K562 (cell line): ENCODE data around the gene VPS45. TPM values are rescaled to one million over a fixed set of nuclear protein-coding genes. Genes with fewer than 3 reads are reported as not detected.
A peak's percentile ranks its signal among the peaks of the same experiment; 100 is the strongest.

Experiments used
- ATAC-seq: fragments of 200-7000 bp; cut with Tn5 transposase; 3 replicates; pipeline ENCODE4 v1.9.1; 2020; ENCODE audit warnings: moderate library complexity
- BruUV-seq: library from RNA; stranded (reverse); fragments of 400-500 nt; replicated peaks from 2 replicates; lab custom pipeline; 2021; lab: Mats Ljungman, UMichigan
- CTCF ChIA-PET: fragments of 300-600 bp; formaldehyde crosslinking; extraction: SDS; loops from one replicate; lab custom pipeline; 2021; ENCODE audit warnings: low intra/inter-chr PET ratio; lab: Yijun Ruan, JAX
- POLR2A ChIA-PET: fragments of 300-600, 350-650 bp; sonication (Branson Sonifier 250); formaldehyde crosslinking; extraction: SDS; loops from one replicate; lab custom pipeline; 2021; ENCODE audit warnings: antibody characterized with exemption, inconsistent platforms; lab: Yijun Ruan, JAX
- DNase-seq, 4 experiments: peaks; one replicate each; pipeline versions ENCODE4 v3.0.0 to v3.0.0-alpha.2; 2011 to 2018; ENCODE audit warnings: low spot score in 3 of 4, mixed read lengths in 3 of 4; ENCODE audit errors: extremely low read depth in 1 of 4
- FAIRE-seq: peaks from 2 replicates; lab custom pipeline; 2011; peaks lifted over from hg19 to GRCh38; lab: Jason Lieb, UNC
- H2AFZ ChIP-seq: 2 replicates; pipeline ENCODE4 v1.6.0; 2011; ENCODE audit warnings: low read depth, low read length, control low read depth, inconsistent platforms
- H3K27ac ChIP-seq: fragments of 200-600 bp; 3 replicates; pipeline ENCODE4 v1.8.0; 2011; ENCODE audit warnings: low read depth, mild to moderate bottlenecking, control low read depth, inconsistent platforms, low read length, moderate library complexity, mixed read lengths; ENCODE audit errors: extremely low read depth
- H3K27me3 ChIP-seq, 2 experiments: fragments of 300-600 bp in 1 of 2; 2 replicates in 1 of 2; 3 replicates in 1 of 2; pipeline versions ENCODE4 v1.6.0 to v1.8.0; 2011; ENCODE audit warnings: inconsistent platforms in 2 of 2, low read length in 2 of 2, mild to moderate bottlenecking in 1 of 2, mixed read lengths in 1 of 2, moderate library complexity in 1 of 2; ENCODE audit not compliant: control insufficient read depth in 2 of 2, insufficient read depth in 2 of 2
- H3K36me3 ChIP-seq: fragments of 300-600 bp; 3 replicates; pipeline ENCODE4 v1.8.0; 2011; ENCODE audit warnings: mild to moderate bottlenecking, low read length, inconsistent platforms; ENCODE audit not compliant: control insufficient read depth, insufficient read depth
- H3K4me1 ChIP-seq, 2 experiments: fragments of 200-600 bp in 1 of 2; replicated peaks in 1 of 2; 2 replicates in 1 of 2; 3 replicates in 1 of 2; pipeline versions ENCODE4 v1.5.1 to v1.8.0; 2011; ENCODE audit warnings: inconsistent platforms in 2 of 2, low read length in 2 of 2, mild to moderate bottlenecking in 1 of 2, mixed read lengths in 1 of 2, moderate library complexity in 1 of 2; ENCODE audit not compliant: control insufficient read depth in 2 of 2, insufficient read depth in 2 of 2
- H3K4me2 ChIP-seq: 2 replicates; pipeline ENCODE4 v1.6.1; 2011; ENCODE audit warnings: low read length, control low read depth, inconsistent platforms, mixed read lengths; ENCODE audit not compliant: insufficient read depth
- H3K4me3 ChIP-seq: fragments of 200-600 bp; sonication (generic), shearing (Covaris generic); 2 replicates; pipeline ENCODE4 v1.5.1; 2016; ENCODE audit warnings: control low read depth, inconsistent platforms
- H3K79me2 ChIP-seq: fragments of 200-600 bp; 3 replicates; pipeline ENCODE4 v1.8.0; 2011; ENCODE audit warnings: low read length, inconsistent platforms; ENCODE audit not compliant: control insufficient read depth, insufficient read depth
- H3K9ac ChIP-seq, 2 experiments: 2 replicates each; pipeline versions ENCODE4 v1.6.0 to v1.6.1; 2011; ENCODE audit warnings: low read depth in 2 of 2, low read length in 2 of 2, control low read depth in 1 of 2, inconsistent platforms in 1 of 2, mild to moderate bottlenecking in 1 of 2, mixed read lengths in 1 of 2; ENCODE audit not compliant: insufficient read depth in 1 of 2
- H3K9me1 ChIP-seq: one replicate; pipeline ENCODE4 v1.6.0; 2011; ENCODE audit warnings: inconsistent platforms, mild to moderate bottlenecking, low read length, moderate library complexity; ENCODE audit not compliant: control insufficient read depth, insufficient read depth
- H3K9me3 ChIP-seq: replicated peaks from 2 replicates; pipeline ENCODE4 v1.5.1; 2011; ENCODE audit warnings: low read depth, low read length, inconsistent platforms; ENCODE audit not compliant: control insufficient read depth, insufficient read depth
- H4K20me1 ChIP-seq: replicated peaks from 2 replicates; pipeline ENCODE4 v1.6.1; 2011; ENCODE audit warnings: low read length, inconsistent platforms, mixed read lengths; ENCODE audit not compliant: control insufficient read depth, insufficient read depth
- ARID1B ChIP-seq: fragments of 450-650 bp; IDR thresholded peaks from 2 replicates; pipeline ENCODE4 v1.6.1; 2016; ENCODE audit warnings: antibody characterized with exemption, mild to moderate bottlenecking, inconsistent platforms
- ATF1 ChIP-seq, 2 experiments: fragments of 450-650 bp in 1 of 2; IDR thresholded peaks; 2 replicates each; pipeline ENCODE4 v1.6.1; 2016; ENCODE audit warnings: missing compliant biosample characterization in 1 of 2, missing genetic modification characterization in 1 of 2
- BCOR ChIP-seq: fragments of 450-650 bp; IDR thresholded peaks from 2 replicates; pipeline ENCODE4 v1.6.1; 2016
- BHLHE40 ChIP-seq: IDR thresholded peaks from 2 replicates; pipeline ENCODE4 v1.6.1; 2011; ENCODE audit warnings: low read length, improper control_type of control experiment
- CBFA2T3 ChIP-seq: fragments of 450-650 bp; IDR thresholded peaks from 2 replicates; pipeline ENCODE4 v1.6.1; 2017
- CTBP1 ChIP-seq: fragments of 450-650 bp; IDR thresholded peaks from 2 replicates; pipeline ENCODE4 v1.6.1; 2016; ENCODE audit warnings: borderline replicate concordance
- ESRRA ChIP-seq: fragments of 450-650 bp; IDR thresholded peaks from 2 replicates; pipeline ENCODE4 v1.6.1; 2014; ENCODE audit warnings: low read depth, mild to moderate bottlenecking, moderate library complexity, borderline replicate concordance
- GTF2F1 ChIP-seq: IDR thresholded peaks from 2 replicates; pipeline ENCODE4 v1.6.1; 2011; ENCODE audit warnings: low read depth, low read length, improper control_type of control experiment
- HDAC1 ChIP-seq, 2 experiments: fragments of 450-650 bp; IDR thresholded peaks; 2 replicates each; pipeline ENCODE4 v1.6.1; 2016 to 2017; ENCODE audit warnings: inconsistent platforms in 1 of 2, mild to moderate bottlenecking in 1 of 2, moderate library complexity in 1 of 2
- HIVEP1 ChIP-seq: fragments of 250-450 bp; sonication (Bioruptor Pico); IDR thresholded peaks from 2 replicates; pipeline ENCODE4 v1.4.0; 2020; ENCODE audit warnings: mild to moderate bottlenecking
- HNRNPLL ChIP-seq: fragments of 200-400 bp; formaldehyde crosslinking; IDR thresholded peaks from 2 replicates; pipeline ENCODE4 v1.6.1; 2017; ENCODE audit warnings: low read length, low read depth, mild to moderate bottlenecking; ENCODE audit not compliant: poor library complexity, severe bottlenecking
- KDM1A ChIP-seq, 2 experiments: fragments of 450-650 bp; IDR thresholded peaks; 2 replicates each; pipeline ENCODE4 v1.6.1; 2016; ENCODE audit warnings: mild to moderate bottlenecking in 2 of 2
- NONO ChIP-seq, 2 experiments: fragments of 200-400 bp in 1 of 2; fragments of 450-650 bp in 1 of 2; formaldehyde crosslinking in 1 of 2; IDR thresholded peaks; 2 replicates each; pipeline ENCODE4 v1.6.1; 2017; ENCODE audit warnings: low read depth in 2 of 2, mild to moderate bottlenecking in 2 of 2, moderate library complexity in 2 of 2, low read length in 1 of 2
- RCOR1 ChIP-seq, 2 experiments: IDR thresholded peaks; 2 replicates each; pipeline ENCODE4 v1.6.1; 2012; ENCODE audit warnings: low read depth in 2 of 2, low read length in 2 of 2, borderline replicate concordance in 1 of 2, improper control_type of control experiment in 1 of 2
- TBL1XR1 ChIP-seq, 2 experiments: IDR thresholded peaks; 2 replicates each; pipeline ENCODE4 v1.6.1; 2012; ENCODE audit warnings: improper control_type of control experiment in 2 of 2, low read length in 2 of 2, mild to moderate bottlenecking in 1 of 2
- TCF3 ChIP-seq: sonication (generic); formaldehyde crosslinking; IDR thresholded peaks from 2 replicates; pipeline ENCODE4 v1.4.0; 2020; ENCODE audit warnings: mild to moderate bottlenecking, missing genetic modification reagents
- TEAD4 ChIP-seq, 2 experiments: sonication (generic) in 1 of 2; formaldehyde crosslinking in 1 of 2; IDR thresholded peaks; 2 replicates each; pipeline versions ENCODE4 v1.6.1 to v1.8.0; 2012 to 2022; ENCODE audit warnings: borderline replicate concordance in 1 of 2, inconsistent platforms in 1 of 2, low read length in 1 of 2, mild to moderate bottlenecking in 1 of 2, missing genetic modification reagents in 1 of 2
- ZNF140 ChIP-seq: fragments of 250-450 bp; sonication (Bioruptor Pico); IDR thresholded peaks from 2 replicates; pipeline ENCODE4 v1.8.0; 2021; ENCODE audit warnings: moderate library complexity, mild to moderate bottlenecking, inconsistent platforms
- ZNF431 ChIP-seq: sonication (generic); formaldehyde crosslinking; IDR thresholded peaks from 2 replicates; pipeline ENCODE4 v1.8.0; 2022; ENCODE audit warnings: mild to moderate bottlenecking, missing genetic modification reagents
- WGBS: fragments of 100-300 bp; shearing (Covaris generic); methylation state at CpG from one replicate; pipeline ENCODE4 v1.1.6; 2016; ENCODE audit warnings: low coverage, mixed read lengths; ENCODE audit not compliant: insufficient coverage; ENCODE audit errors: missing lambda C conversion rate; 5-methylcytosine and 5-hydroxymethylcytosine counted together
- in situ Hi-C: fragments of 300-500 bp; cut with MboI; formaldehyde crosslinking; loops from 4 replicates; pipeline ENCODE4 v1.15.0; 2018; ENCODE audit warnings: inconsistent platforms, mixed read lengths
- intact Hi-C: fragments of 100-400 bp; cut with micrococcal nuclease; formaldehyde crosslinking; loops from 2 replicates; pipeline ENCODE4 v1.14.2; 2022
- polyA plus RNA-seq, 8 experiments: library from polyadenylated mRNA; depleted of rRNA in 4 of 8; stranded (reverse) in 5 of 8; unstranded in 3 of 8; fragments of >200 nt; fragmentation: Nextera tagmentation in 2 of 8; fragmentation: Illumina TruSeq in 1 of 8; extraction: Ambion mirVana in 2 of 8; extraction: Trizol in 1 of 8; gene quantifications; 2 replicates each; pipeline versions ENCODE4 v1.2.1 to v1.2.3, GENCODE V29; 2011 to 2014; ENCODE audit warnings: inconsistent platforms in 1 of 8, missing spikeins in 1 of 8
- total RNA-seq, 7 experiments: library from RNA; depleted of rRNA in 6 of 7; stranded (reverse); fragments of >200 nt in 6 of 7; fragmentation: Illumina TruSeq in 2 of 7; extraction: Trizol in 2 of 7; gene quantifications; 2 replicates each; pipeline versions ENCODE4 v1.2.1 to v1.2.3, GENCODE V29; 2011 to 2021; ENCODE audit warnings: low replicate concordance in 1 of 7
- TF ChIP-seq, protein P1 (sequence below), 2 experiments: fragments of 450-650 bp; IDR thresholded peaks; 2 replicates each; pipeline ENCODE4 v1.6.1; 2016
- TF ChIP-seq, protein P2 (sequence below): sonication (generic); IDR thresholded peaks from 2 replicates; pipeline ENCODE4 v1.6.1; 2016

VPS45 gene
- total and polyA plus RNA-seq, 9 of the 15 experiments (the other 6 are each of a cell fraction or from before 2014, with no cell fraction given): 17.9 to 48.2 (median 34.4) TPM

DNA sequence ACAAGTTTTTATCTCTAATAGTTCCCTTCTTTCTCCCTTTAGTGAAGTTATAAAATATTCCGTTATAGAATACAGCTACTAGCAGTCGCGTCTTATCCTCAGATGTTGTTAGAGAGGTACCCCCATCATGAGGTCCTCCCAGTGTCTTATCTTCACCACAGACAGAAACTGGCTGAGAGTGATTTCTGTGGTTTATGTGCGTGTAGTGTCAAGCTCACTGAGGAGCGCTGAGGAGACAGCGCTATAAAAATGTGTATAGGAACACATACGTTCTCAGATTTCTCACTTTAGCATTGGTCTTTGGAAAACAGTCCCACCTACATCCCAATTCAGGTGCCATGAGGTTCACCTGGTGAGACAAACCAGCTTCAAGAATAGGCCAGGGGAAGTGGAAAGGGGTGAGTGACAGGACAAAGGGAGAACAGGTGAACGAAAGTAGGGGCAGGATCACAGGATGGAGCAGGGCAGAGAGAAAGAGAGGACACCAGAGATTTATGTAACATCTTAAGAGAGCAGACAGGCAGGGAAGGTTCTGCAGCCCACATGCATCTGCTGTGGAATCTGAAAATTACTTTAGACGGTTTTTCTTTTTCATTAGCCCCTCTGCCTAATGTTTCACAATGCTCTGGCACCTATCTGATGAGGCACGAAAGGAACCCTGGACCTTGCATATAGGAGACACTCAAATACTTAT lies 79.4 kb downstream of the VPS45 start:
- in situ Hi-C loops: no loop called here
- TF ChIP-seq KDM1A (IDR thresholded peaks at IDR 0.05) (peak; percentile 93), GTF2F1 (no peak), ZNF431 (CRISPR knock-in tag) (no peak), BHLHE40 (no peak), CBFA2T3 (peak; percentile 77), BCOR (peak; percentile 65), TBL1XR1 (IDR thresholded peaks at IDR 0.05; ENCODE audit: low read length in 2 of 2) (peak in 1 of 2 experiments; percentile 50; a peak in 1 of 4 replicates), CTBP1 (peak; percentile 74; the same call in 1 of the 2 replicates), RCOR1 (IDR thresholded peaks at IDR 0.05; ENCODE audit: borderline replicate concordance in 1 of 2, low read depth in 2 of 2, low read length in 2 of 2) (peak; percentile 82 to 98), HDAC1 (IDR thresholded peaks at IDR 0.05) (peak in 1 of 2 experiments; percentile 65; a peak in 2 of 4 replicates), ZNF140 (CRISPR knock-in tag) (no peak), TEAD4 (IDR thresholded peaks at IDR 0.05; ENCODE audit: low read length) (0 out of 2 replicates have a peak, but pooled peaks have one; percentile 18), TEAD4 (CRISPR knock-in tag; IDR thresholded peaks at IDR 0.05; ENCODE audit: borderline replicate concordance) (no peak), HIVEP1 (no peak), ARID1B (peak; percentile 51), NONO (IDR thresholded peaks at IDR 0.05; ENCODE audit: low read depth in 2 of 2, low read length in 1 of 2) (no peak), ESRRA (peak; percentile 49; the same call in 1 of the 2 replicates), TCF3 (CRISPR knock-in tag) (peak; percentile 50), HNRNPLL (no peak), ATF1 (CRISPR knock-in tag; IDR thresholded peaks at IDR 0.05) (no peak), ATF1 (tag; IDR thresholded peaks at IDR 0.05) (0 out of 2 replicates have a peak, but pooled peaks have one; percentile 17)
- TF ChIP-seq, protein P1, sequence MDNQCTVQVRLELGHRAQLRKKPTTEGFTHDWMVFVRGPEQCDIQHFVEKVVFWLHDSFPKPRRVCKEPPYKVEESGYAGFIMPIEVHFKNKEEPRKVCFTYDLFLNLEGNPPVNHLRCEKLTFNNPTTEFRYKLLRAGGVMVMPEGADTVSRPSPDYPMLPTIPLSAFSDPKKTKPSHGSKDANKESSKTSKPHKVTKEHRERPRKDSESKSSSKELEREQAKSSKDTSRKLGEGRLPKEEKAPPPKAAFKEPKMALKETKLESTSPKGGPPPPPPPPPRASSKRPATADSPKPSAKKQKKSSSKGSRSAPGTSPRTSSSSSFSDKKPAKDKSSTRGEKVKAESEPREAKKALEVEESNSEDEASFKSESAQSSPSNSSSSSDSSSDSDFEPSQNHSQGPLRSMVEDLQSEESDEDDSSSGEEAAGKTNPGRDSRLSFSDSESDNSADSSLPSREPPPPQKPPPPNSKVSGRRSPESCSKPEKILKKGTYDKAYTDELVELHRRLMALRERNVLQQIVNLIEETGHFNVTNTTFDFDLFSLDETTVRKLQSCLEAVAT (IDR thresholded peaks at IDR 0.05): peak in 1 of 2 experiments; percentile 46; a peak in 1 of 4 replicates
- TF ChIP-seq, protein P2, sequence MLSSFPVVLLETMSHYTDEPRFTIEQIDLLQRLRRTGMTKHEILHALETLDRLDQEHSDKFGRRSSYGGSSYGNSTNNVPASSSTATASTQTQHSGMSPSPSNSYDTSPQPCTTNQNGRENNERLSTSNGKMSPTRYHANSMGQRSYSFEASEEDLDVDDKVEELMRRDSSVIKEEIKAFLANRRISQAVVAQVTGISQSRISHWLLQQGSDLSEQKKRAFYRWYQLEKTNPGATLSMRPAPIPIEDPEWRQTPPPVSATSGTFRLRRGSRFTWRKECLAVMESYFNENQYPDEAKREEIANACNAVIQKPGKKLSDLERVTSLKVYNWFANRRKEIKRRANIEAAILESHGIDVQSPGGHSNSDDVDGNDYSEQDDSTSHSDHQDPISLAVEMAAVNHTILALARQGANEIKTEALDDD: no peak

More for the DNA sequence above, 79.4 kb downstream of the VPS45 start:
- H3K4me2 ChIP-seq: no peak overlapping the region
- FAIRE-seq (peak; percentile 66), DNase-seq (peak in 2 of 4 experiments; percentile 46 to 62), ATAC-seq (peak; percentile 54)
- H3K4me3 ChIP-seq: no peak overlapping the region
- intact Hi-C loops: no loop called here
- H4K20me1 ChIP-seq: no peaks in the 10 kb centered on the region; the same call in 1 of the 2 replicates
- no peaks in the 10 kb centered on the region for H3K27me3 ChIP-seq
- peaks cover 24% of the 10 kb centered on the region in 2 experiments for H3K4me1 ChIP-seq
- POLR2A ChIA-PET: interaction anchor here (1.0 to 1.7 kb wide), 4 partner anchors 9 to 260 kb away, joined by 4 to 6 read pairs (median 4); a partner anchor contains a TSS
- no peaks in the 10 kb centered on the region for H3K9me3 ChIP-seq
- no peak overlapping the region for H3K27ac ChIP-seq
- 8% methylated on average over 10 of the region's 10 CpGs for WGBS
- no TSS peak for BruUV-seq
- no peaks in the 10 kb centered on the region for H3K36me3 ChIP-seq
- H3K79me2 ChIP-seq: peaks cover 5% of the 10 kb centered on the region; the same call in 1 of the 3 replicates
- CTCF ChIA-PET: interaction anchor here (0.6 kb wide), 1 partner anchor 69 kb away, joined by 3 read pairs; no protein-coding TSS in a partner anchor
- H3K9me1 ChIP-seq: no peaks in the 10 kb centered on the region
- no peak overlapping the region for H2AFZ ChIP-seq
- no peak overlapping the region for H3K9ac ChIP-seq
